SU-DHL-6 (cell line): Measurements from ENCODE around the gene PLEKHF1.

ENCODE experiments used
- EZH2phosphoT487 ChIP-seq: fragments of 200-600 bp; sonication (generic), shearing (Covaris generic); conservative IDR thresholded peaks from 2 replicates; pipeline ENCODE4 v1.6.1; 2018; ENCODE audit warnings: mild to moderate bottlenecking, antibody characterized with exemption, low read length, moderate library complexity, mixed read lengths
- TF ChIP-seq, protein P1 (sequence below): fragments of 200-600 bp; sonication (generic); IDR thresholded peaks from one replicate; pipeline ENCODE4 v1.5.1; 2017; ENCODE audit warnings: antibody characterized with exemption, mild to moderate bottlenecking, low read length, moderate library complexity; ENCODE audit not compliant: insufficient read depth, poor library complexity, severe bottlenecking

DNA sequence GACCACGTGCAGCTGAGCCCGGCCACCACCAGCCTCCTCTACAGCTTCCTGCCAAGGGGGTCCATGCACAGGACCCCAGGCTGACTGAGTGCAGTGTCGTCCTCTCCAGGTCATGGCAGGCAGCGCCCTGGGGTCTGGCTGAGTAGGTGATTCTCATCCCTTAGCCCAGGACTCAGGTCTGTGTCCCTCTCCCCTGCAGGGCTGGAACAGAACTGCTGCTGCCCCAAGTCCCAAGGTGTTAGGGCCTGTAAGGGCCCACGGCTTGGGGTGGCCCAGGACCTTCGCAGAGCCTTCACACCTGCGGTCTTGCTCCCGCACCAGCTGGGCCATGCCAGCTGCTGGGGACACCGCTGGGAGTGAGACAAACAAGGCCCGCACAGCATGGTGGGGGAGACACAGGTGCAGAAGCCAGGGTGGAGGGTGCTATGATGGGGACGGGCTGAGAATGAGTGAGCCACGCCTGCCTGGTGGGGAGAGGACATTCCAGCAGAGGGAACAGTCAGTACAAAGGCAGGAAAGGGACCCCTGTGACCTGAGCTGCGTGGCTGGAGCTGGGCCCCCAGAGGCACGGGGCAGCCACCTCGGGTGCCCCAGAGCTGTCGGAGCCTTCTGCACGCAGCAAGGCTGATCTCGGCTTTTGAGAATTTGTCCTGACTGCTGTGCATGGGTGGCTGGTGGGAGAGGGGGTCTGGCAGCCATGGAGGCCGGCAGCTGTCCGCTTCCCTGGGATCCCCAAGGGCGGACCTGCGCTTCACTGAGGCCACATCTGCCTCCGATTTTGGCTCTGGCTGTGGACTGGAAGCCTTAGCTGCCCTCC is 11.9 kb downstream of the PLEKHF1 start:
- TF ChIP-seq, protein P1, sequence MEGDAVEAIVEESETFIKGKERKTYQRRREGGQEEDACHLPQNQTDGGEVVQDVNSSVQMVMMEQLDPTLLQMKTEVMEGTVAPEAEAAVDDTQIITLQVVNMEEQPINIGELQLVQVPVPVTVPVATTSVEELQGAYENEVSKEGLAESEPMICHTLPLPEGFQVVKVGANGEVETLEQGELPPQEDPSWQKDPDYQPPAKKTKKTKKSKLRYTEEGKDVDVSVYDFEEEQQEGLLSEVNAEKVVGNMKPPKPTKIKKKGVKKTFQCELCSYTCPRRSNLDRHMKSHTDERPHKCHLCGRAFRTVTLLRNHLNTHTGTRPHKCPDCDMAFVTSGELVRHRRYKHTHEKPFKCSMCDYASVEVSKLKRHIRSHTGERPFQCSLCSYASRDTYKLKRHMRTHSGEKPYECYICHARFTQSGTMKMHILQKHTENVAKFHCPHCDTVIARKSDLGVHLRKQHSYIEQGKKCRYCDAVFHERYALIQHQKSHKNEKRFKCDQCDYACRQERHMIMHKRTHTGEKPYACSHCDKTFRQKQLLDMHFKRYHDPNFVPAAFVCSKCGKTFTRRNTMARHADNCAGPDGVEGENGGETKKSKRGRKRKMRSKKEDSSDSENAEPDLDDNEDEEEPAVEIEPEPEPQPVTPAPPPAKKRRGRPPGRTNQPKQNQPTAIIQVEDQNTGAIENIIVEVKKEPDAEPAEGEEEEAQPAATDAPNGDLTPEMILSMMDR = no peak
- TF ChIP-seq EZH2phosphoT487 = no peak
